ENCODE data around the gene IFRD1.

DNA sequence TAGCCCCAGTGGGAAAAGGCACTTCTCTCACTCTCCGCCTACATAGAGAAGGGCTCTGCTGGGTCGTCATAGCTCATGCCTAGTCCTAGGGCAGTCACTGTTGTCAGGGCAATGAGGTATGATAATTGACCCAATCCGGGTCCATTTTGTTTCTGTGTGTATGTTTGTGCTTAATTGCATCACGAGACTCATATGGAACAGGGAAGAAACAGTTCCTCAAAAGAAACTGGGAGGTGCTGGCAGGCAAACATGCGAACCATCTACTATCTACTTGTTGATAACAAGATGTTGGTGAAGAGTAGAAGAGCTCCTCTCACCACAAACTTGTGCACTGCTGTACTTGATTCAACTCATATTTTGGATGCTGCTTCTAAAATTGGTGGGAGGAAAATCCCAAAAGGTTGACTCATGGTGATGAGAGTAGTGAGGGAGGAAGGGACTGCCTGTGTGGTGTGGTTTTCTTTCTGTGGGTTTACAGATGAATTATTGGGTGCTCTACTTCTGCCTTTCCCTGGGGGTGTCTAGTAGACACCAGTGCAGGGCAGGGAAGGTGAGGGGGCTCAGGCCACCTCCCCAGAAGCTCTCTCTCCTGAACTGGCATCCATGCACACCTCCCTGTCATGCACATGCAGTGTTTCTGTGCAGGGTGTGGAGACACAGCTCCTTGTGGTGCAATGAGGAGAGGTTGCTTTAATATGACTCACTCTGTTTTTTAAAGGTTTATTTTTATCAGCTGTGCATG lies 59.9 kb downstream of the IFRD1 start:
- TF ChIP-seq, protein P1, sequence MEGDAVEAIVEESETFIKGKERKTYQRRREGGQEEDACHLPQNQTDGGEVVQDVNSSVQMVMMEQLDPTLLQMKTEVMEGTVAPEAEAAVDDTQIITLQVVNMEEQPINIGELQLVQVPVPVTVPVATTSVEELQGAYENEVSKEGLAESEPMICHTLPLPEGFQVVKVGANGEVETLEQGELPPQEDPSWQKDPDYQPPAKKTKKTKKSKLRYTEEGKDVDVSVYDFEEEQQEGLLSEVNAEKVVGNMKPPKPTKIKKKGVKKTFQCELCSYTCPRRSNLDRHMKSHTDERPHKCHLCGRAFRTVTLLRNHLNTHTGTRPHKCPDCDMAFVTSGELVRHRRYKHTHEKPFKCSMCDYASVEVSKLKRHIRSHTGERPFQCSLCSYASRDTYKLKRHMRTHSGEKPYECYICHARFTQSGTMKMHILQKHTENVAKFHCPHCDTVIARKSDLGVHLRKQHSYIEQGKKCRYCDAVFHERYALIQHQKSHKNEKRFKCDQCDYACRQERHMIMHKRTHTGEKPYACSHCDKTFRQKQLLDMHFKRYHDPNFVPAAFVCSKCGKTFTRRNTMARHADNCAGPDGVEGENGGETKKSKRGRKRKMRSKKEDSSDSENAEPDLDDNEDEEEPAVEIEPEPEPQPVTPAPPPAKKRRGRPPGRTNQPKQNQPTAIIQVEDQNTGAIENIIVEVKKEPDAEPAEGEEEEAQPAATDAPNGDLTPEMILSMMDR (IDR thresholded peaks at IDR 0.05), result no peak
- TF ChIP-seq EP300 (IDR thresholded peaks at IDR 0.05), result no peak
- no peak for TF ChIP-seq POLR2A (IDR thresholded peaks at IDR 0.05; ENCODE audit: low read depth)
